K562 (cell line): ENCODE data around the gene UBXN2A. TPM values are rescaled to one million over a fixed set of nuclear protein-coding genes. Genes with fewer than 3 reads are reported as not detected.
A peak's percentile ranks its signal among the peaks of the same experiment; 100 is the strongest.

Source experiments
- ATAC-seq: fragments of 200-7000 bp; cut with Tn5 transposase; 3 replicates; pipeline ENCODE4 v1.9.1; 2020; ENCODE audit warnings: moderate library complexity
- BruUV-seq: library from RNA; stranded (reverse); fragments of 400-500 nt; replicated peaks from 2 replicates; lab custom pipeline; 2021; lab: Mats Ljungman, UMichigan
- CTCF ChIA-PET: fragments of 300-600 bp; formaldehyde crosslinking; extraction: SDS; loops from one replicate; lab custom pipeline; 2021; ENCODE audit warnings: low intra/inter-chr PET ratio; lab: Yijun Ruan, JAX
- POLR2A ChIA-PET: fragments of 300-600, 350-650 bp; sonication (Branson Sonifier 250); formaldehyde crosslinking; extraction: SDS; loops from one replicate; lab custom pipeline; 2021; ENCODE audit warnings: antibody characterized with exemption, inconsistent platforms; lab: Yijun Ruan, JAX
- DNase-seq, 4 experiments: peaks; one replicate each; pipeline versions ENCODE4 v3.0.0 to v3.0.0-alpha.2; 2011 to 2018; ENCODE audit warnings: low spot score in 3 of 4, mixed read lengths in 3 of 4; ENCODE audit errors: extremely low read depth in 1 of 4
- FAIRE-seq: peaks from 2 replicates; lab custom pipeline; 2011; peaks lifted over from hg19 to GRCh38; lab: Jason Lieb, UNC
- H2AFZ ChIP-seq: 2 replicates; pipeline ENCODE4 v1.6.0; 2011; ENCODE audit warnings: low read depth, low read length, control low read depth, inconsistent platforms
- H3K27ac ChIP-seq: fragments of 200-600 bp; 3 replicates; pipeline ENCODE4 v1.8.0; 2011; ENCODE audit warnings: low read depth, mild to moderate bottlenecking, control low read depth, inconsistent platforms, low read length, moderate library complexity, mixed read lengths; ENCODE audit errors: extremely low read depth
- H3K27me3 ChIP-seq, 2 experiments: fragments of 300-600 bp in 1 of 2; 2 replicates in 1 of 2; 3 replicates in 1 of 2; pipeline versions ENCODE4 v1.6.0 to v1.8.0; 2011; ENCODE audit warnings: inconsistent platforms in 2 of 2, low read length in 2 of 2, mild to moderate bottlenecking in 1 of 2, mixed read lengths in 1 of 2, moderate library complexity in 1 of 2; ENCODE audit not compliant: control insufficient read depth in 2 of 2, insufficient read depth in 2 of 2
- H3K36me3 ChIP-seq: fragments of 300-600 bp; 3 replicates; pipeline ENCODE4 v1.8.0; 2011; ENCODE audit warnings: mild to moderate bottlenecking, low read length, inconsistent platforms; ENCODE audit not compliant: control insufficient read depth, insufficient read depth
- H3K4me1 ChIP-seq, 2 experiments: fragments of 200-600 bp in 1 of 2; replicated peaks in 1 of 2; 2 replicates in 1 of 2; 3 replicates in 1 of 2; pipeline versions ENCODE4 v1.5.1 to v1.8.0; 2011; ENCODE audit warnings: inconsistent platforms in 2 of 2, low read length in 2 of 2, mild to moderate bottlenecking in 1 of 2, mixed read lengths in 1 of 2, moderate library complexity in 1 of 2; ENCODE audit not compliant: control insufficient read depth in 2 of 2, insufficient read depth in 2 of 2
- H3K4me2 ChIP-seq: 2 replicates; pipeline ENCODE4 v1.6.1; 2011; ENCODE audit warnings: low read length, control low read depth, inconsistent platforms, mixed read lengths; ENCODE audit not compliant: insufficient read depth
- H3K4me3 ChIP-seq: fragments of 200-600 bp; sonication (generic), shearing (Covaris generic); 2 replicates; pipeline ENCODE4 v1.5.1; 2016; ENCODE audit warnings: control low read depth, inconsistent platforms
- H3K79me2 ChIP-seq: fragments of 200-600 bp; 3 replicates; pipeline ENCODE4 v1.8.0; 2011; ENCODE audit warnings: low read length, inconsistent platforms; ENCODE audit not compliant: control insufficient read depth, insufficient read depth
- H3K9ac ChIP-seq, 2 experiments: 2 replicates each; pipeline versions ENCODE4 v1.6.0 to v1.6.1; 2011; ENCODE audit warnings: low read depth in 2 of 2, low read length in 2 of 2, control low read depth in 1 of 2, inconsistent platforms in 1 of 2, mild to moderate bottlenecking in 1 of 2, mixed read lengths in 1 of 2; ENCODE audit not compliant: insufficient read depth in 1 of 2
- H3K9me1 ChIP-seq: one replicate; pipeline ENCODE4 v1.6.0; 2011; ENCODE audit warnings: inconsistent platforms, mild to moderate bottlenecking, low read length, moderate library complexity; ENCODE audit not compliant: control insufficient read depth, insufficient read depth
- H3K9me3 ChIP-seq: replicated peaks from 2 replicates; pipeline ENCODE4 v1.5.1; 2011; ENCODE audit warnings: low read depth, low read length, inconsistent platforms; ENCODE audit not compliant: control insufficient read depth, insufficient read depth
- H4K20me1 ChIP-seq: replicated peaks from 2 replicates; pipeline ENCODE4 v1.6.1; 2011; ENCODE audit warnings: low read length, inconsistent platforms, mixed read lengths; ENCODE audit not compliant: control insufficient read depth, insufficient read depth
- CBFA2T3 ChIP-seq: fragments of 450-650 bp; IDR thresholded peaks from 2 replicates; pipeline ENCODE4 v1.6.1; 2017
- CREBBP ChIP-seq: IDR thresholded peaks from one replicate; pipeline ENCODE4 v1.6.1; 2012; ENCODE audit warnings: low read depth, mild to moderate bottlenecking, control low read depth, inconsistent platforms, low read length
- NUFIP1 ChIP-seq: fragments of 450-650 bp; IDR thresholded peaks from 2 replicates; pipeline ENCODE4 v1.6.1; 2018; ENCODE audit not compliant: partially characterized antibody
- POLR2G ChIP-seq: fragments of 200-400 bp; formaldehyde crosslinking; IDR thresholded peaks from 2 replicates; pipeline ENCODE4 v1.6.1; 2017; ENCODE audit warnings: low read depth, mild to moderate bottlenecking, antibody characterized with exemption, low read length, moderate library complexity
- ZBTB33 ChIP-seq: sonication (generic); formaldehyde crosslinking; IDR thresholded peaks from 2 replicates; pipeline ENCODE4 v1.8.1; 2023; ENCODE audit warnings: mild to moderate bottlenecking, missing genetic modification reagents
- ZBTB49 ChIP-seq: sonication (generic); formaldehyde crosslinking; IDR thresholded peaks from 2 replicates; pipeline ENCODE4 v1.8.0; 2022; ENCODE audit warnings: missing genetic modification reagents, mild to moderate bottlenecking, borderline replicate concordance
- ZFX ChIP-seq: sonication (generic); formaldehyde crosslinking; IDR thresholded peaks from 2 replicates; pipeline ENCODE4 v1.8.0; 2022; ENCODE audit warnings: mild to moderate bottlenecking, missing genetic modification reagents, moderate library complexity
- ZNF263 ChIP-seq: sonication (generic); formaldehyde crosslinking; IDR thresholded peaks from 2 replicates; pipeline ENCODE4 v1.8.0; 2022; ENCODE audit warnings: mild to moderate bottlenecking, missing genetic modification reagents, borderline replicate concordance
- ZNF347 ChIP-seq: fragments of 450-650 bp; formaldehyde crosslinking; IDR thresholded peaks from 2 replicates; pipeline ENCODE4 v1.4.0; 2020; ENCODE audit warnings: low read depth, mild to moderate bottlenecking, moderate library complexity
- ZNF41 ChIP-seq: fragments of 250-450 bp; sonication (Bioruptor Pico); conservative IDR thresholded peaks from 2 replicates; pipeline ENCODE4 v1.4.0; 2020; ENCODE audit warnings: mild to moderate bottlenecking
- WGBS: fragments of 100-300 bp; shearing (Covaris generic); methylation state at CpG from one replicate; pipeline ENCODE4 v1.1.6; 2016; ENCODE audit warnings: low coverage, mixed read lengths; ENCODE audit not compliant: insufficient coverage; ENCODE audit errors: missing lambda C conversion rate; 5-methylcytosine and 5-hydroxymethylcytosine counted together
- in situ Hi-C: fragments of 300-500 bp; cut with MboI; formaldehyde crosslinking; loops from 4 replicates; pipeline ENCODE4 v1.15.0; 2018; ENCODE audit warnings: inconsistent platforms, mixed read lengths
- intact Hi-C: fragments of 100-400 bp; cut with micrococcal nuclease; formaldehyde crosslinking; loops from 2 replicates; pipeline ENCODE4 v1.14.2; 2022
- polyA plus RNA-seq, 8 experiments: library from polyadenylated mRNA; depleted of rRNA in 4 of 8; stranded (reverse) in 5 of 8; unstranded in 3 of 8; fragments of >200 nt; fragmentation: Nextera tagmentation in 2 of 8; fragmentation: Illumina TruSeq in 1 of 8; extraction: Ambion mirVana in 2 of 8; extraction: Trizol in 1 of 8; gene quantifications; 2 replicates each; pipeline versions ENCODE4 v1.2.1 to v1.2.3, GENCODE V29; 2011 to 2014; ENCODE audit warnings: inconsistent platforms in 1 of 8, missing spikeins in 1 of 8
- total RNA-seq, 7 experiments: library from RNA; depleted of rRNA in 6 of 7; stranded (reverse); fragments of >200 nt in 6 of 7; fragmentation: Illumina TruSeq in 2 of 7; extraction: Trizol in 2 of 7; gene quantifications; 2 replicates each; pipeline versions ENCODE4 v1.2.1 to v1.2.3, GENCODE V29; 2011 to 2021; ENCODE audit warnings: low replicate concordance in 1 of 7
- TF ChIP-seq, protein P1 (sequence below): fragments of 250-450 bp; sonication (Bioruptor Pico); IDR thresholded peaks from 2 replicates; pipeline ENCODE4 v1.8.0; 2021; ENCODE audit warnings: mild to moderate bottlenecking, moderate library complexity

Gene UBXN2A
- total and polyA plus RNA-seq, 9 of the 15 experiments (the other 6 are each of a cell fraction or from before 2014, with no cell fraction given) = 3.4 to 25.6 (median 16.0) TPM

DNA sequence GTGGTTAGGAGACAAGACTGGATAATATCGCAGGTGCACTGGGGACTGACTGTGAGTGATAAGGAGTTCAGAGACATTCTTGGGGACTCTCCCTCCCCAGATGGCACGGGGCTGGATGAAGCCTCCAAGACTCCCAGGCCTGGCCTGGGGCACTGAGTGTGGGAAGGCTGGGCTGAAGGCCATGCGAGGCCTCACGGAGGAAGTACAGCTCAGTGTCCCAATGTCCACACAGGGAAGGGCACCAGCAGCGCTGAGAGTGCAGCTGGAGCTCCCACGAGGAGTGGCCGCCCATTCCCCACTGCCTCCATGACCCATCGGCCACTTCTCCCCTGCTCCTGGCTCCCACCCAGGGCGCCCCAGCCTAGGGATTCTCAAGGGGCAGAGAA is 76.1 kb downstream of the UBXN2A start (continued):
- TF ChIP-seq ZNF41 (CRISPR knock-in tag) = no peak
- TF ChIP-seq, protein P1, sequence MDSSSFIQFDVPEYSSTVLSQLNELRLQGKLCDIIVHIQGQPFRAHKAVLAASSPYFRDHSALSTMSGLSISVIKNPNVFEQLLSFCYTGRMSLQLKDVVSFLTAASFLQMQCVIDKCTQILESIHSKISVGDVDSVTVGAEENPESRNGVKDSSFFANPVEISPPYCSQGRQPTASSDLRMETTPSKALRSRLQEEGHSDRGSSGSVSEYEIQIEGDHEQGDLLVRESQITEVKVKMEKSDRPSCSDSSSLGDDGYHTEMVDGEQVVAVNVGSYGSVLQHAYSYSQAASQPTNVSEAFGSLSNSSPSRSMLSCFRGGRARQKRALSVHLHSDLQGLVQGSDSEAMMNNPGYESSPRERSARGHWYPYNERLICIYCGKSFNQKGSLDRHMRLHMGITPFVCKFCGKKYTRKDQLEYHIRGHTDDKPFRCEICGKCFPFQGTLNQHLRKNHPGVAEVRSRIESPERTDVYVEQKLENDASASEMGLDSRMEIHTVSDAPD (CRISPR knock-in tag) = no peak
- peak; percentile 74 for TF ChIP-seq CBFA2T3
- no peak for TF ChIP-seq CREBBP
- TF ChIP-seq, all 486 proteins: peak for 5

DNA sequence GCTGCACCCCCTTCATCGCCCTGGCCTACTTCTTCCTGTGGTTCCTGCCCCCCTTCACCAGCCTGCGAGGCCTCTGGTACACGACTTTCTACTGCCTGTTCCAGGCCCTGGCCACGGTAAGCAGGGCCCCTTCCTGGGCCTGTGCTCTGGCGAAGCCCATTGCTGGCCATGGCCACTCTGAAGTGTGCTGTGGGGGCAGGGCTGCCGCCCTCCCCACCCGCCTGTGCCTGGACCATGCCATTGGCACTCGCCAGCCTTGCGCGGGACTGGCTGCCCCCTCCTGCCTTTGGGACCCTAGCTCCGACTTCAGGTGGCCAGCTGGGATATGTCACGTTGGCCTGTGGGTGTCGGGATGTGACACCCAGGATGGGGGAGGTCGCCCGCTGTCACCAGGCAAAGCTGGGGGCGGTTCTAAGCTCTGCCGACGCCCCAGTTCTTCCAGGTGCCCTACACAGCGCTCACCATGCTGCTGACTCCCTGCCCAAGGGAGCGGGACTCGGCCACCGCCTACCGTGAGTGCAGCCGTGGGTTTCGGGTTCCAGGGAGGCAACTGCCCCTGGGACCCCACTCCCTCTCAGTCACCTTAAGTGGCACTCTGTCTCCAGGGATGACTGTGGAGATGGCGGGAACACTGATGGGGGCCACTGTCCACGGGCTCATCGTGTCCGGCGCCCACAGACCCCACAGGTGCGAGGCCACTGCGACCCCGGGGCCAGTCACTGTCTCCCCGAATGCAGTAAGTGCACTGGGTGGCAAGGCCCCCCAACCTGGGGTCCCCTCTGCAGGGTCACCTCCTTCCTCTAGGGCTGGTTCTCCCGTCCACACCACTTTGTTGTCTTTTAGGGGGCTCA is 76.8 kb downstream of the UBXN2A start:
- Histone ChIP-seq H3K4me3 (no peak overlapping the region), H3K27me3 (no peaks in the 10 kb centered on the region), H3K4me2 (no peak overlapping the region), H4K20me1 (peaks cover 6% of the 10 kb centered on the region), H3K9me1 (no peaks in the 10 kb centered on the region), H3K27ac (no peak overlapping the region), H3K79me2 (peaks cover 19% of the 10 kb centered on the region), H2AFZ (no peak overlapping the region), H3K9me3 (no peaks in the 10 kb centered on the region), H3K4me1 (peaks cover 23 to 45% of the 10 kb centered on the region in 2 experiments), H3K9ac (peak overlapping the region in 1 of 2 experiments; percentile 82; a peak in 3 of 4 replicates), H3K36me3 (peaks cover 20% of the 10 kb centered on the region)
- POLR2A ChIA-PET = interaction anchor here (0.7 kb wide), 1 partner anchor 22 kb away, joined by 4 read pairs; no protein-coding TSS in a partner anchor
- no peak for ATAC-seq
- BruUV-seq = no TSS peak
- in situ Hi-C loops = no loop called here
- no peak for FAIRE-seq
- intact Hi-C loops = loop anchor here (10.0 kb wide), 1 partner anchor 192 kb away; no protein-coding TSS in a partner anchor
- WGBS = 91% methylated on average over 34 of the region's 35 CpGs
- TF ChIP-seq ZBTB33 (CRISPR knock-in tag) = peak; percentile 24; the same call in 1 of the 2 replicates
- no peak for TF ChIP-seq ZNF263
- peak; percentile 67 for TF ChIP-seq POLR2G
- no peak for TF ChIP-seq ZBTB49 (CRISPR knock-in tag)
- TF ChIP-seq ZNF347 (CRISPR knock-in tag) = no peak
- 0 out of 2 replicates have a peak, but pooled peaks have one; percentile 2 for TF ChIP-seq ZFX (CRISPR knock-in tag)
- TF ChIP-seq NUFIP1 = no peak
- CTCF ChIA-PET = no interaction called here
- no peak for DNase-seq
